Dendritic cell treated with granulocyte-macrophage colony-stimulating factor and Interleukin-4, amounts not matched to agents 40 ng/mL and 50 ng/mL, for 4 days (primary cell): ENCODE data around the gene GPR173.
A peak's percentile ranks its signal among the peaks of the same experiment; 100 is the strongest.

Experiments
- H3K27ac Mint-ChIP-seq: one replicate; pipeline ENCODE4 v1.8.0; 2022; ENCODE audit warnings: mild to moderate bottlenecking, mixed read lengths
- H3K27me3 Mint-ChIP-seq: one replicate; pipeline ENCODE4 v1.8.0; 2022; ENCODE audit warnings: mild to moderate bottlenecking, mixed read lengths
- H3K36me3 Mint-ChIP-seq: one replicate; pipeline ENCODE4 v1.8.0; 2022; ENCODE audit warnings: low read depth, mixed read lengths
- H3K4me1 Mint-ChIP-seq: one replicate; pipeline ENCODE4 v1.8.0; 2022; ENCODE audit warnings: low read depth, mixed read lengths
- H3K4me3 Mint-ChIP-seq: one replicate; pipeline ENCODE4 v1.8.0; 2022; ENCODE audit warnings: mild to moderate bottlenecking, moderate library complexity, mixed read lengths
- H3K9me3 Mint-ChIP-seq: one replicate; pipeline ENCODE4 v1.8.0; 2022; ENCODE audit warnings: mixed read lengths
- intact Hi-C: fragments of 100-400 bp; cut with micrococcal nuclease; formaldehyde crosslinking; loops from one replicate; pipeline ENCODE4 v1.15.0; 2022

The GPR173 gene

GRCh38 chrX:53089224-53089842 is 40.7 kb downstream of the GPR173 start:
- H3K27me3 Mint-ChIP-seq: peaks cover 11% of the 10 kb centered on the region
- H3K36me3 Mint-ChIP-seq: peaks cover 29% of the 10 kb centered on the region
- no peaks in the 10 kb centered on the region for H3K9me3 Mint-ChIP-seq
- intact Hi-C loops: loop anchor here (2.0 kb wide), 1 partner anchor 19 kb away; no protein-coding TSS in a partner anchor
- H3K4me1 Mint-ChIP-seq: peaks cover 19% of the 10 kb centered on the region
- peak overlapping the region; percentile 47 for H3K27ac Mint-ChIP-seq
- H3K4me3 Mint-ChIP-seq: no peak overlapping the region

DNA sequence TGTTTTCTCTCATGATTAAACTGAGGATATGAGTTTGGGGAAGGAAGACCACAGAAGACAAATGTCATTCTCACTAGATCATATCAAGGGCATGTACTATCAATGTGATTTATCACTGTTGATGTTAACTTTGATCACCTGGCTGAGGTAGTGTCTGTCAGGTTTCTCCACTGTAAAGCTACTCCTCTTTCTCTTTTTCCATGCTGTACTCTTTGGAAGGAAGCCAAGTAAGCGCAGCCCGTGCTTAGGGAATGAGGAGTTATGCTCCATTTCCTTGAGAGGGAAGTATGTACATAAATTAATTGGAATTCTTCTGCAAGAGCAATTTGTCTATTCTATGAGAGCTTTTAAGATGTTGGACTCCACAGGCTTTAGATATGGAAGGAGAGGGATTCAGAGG is 41.3 kb downstream of the GPR173 start:
- H3K4me3 Mint-ChIP-seq: no peak overlapping the region
- intact Hi-C loops: loop anchor here (2.0 kb wide), 1 partner anchor 19 kb away; no protein-coding TSS in a partner anchor
- H3K27me3 Mint-ChIP-seq: peaks cover 11% of the 10 kb centered on the region
- H3K36me3 Mint-ChIP-seq: peaks cover 23% of the 10 kb centered on the region
- H3K4me1 Mint-ChIP-seq: peaks cover 23% of the 10 kb centered on the region
- no peak overlapping the region for H3K27ac Mint-ChIP-seq
- H3K9me3 Mint-ChIP-seq: no peaks in the 10 kb centered on the region

DNA sequence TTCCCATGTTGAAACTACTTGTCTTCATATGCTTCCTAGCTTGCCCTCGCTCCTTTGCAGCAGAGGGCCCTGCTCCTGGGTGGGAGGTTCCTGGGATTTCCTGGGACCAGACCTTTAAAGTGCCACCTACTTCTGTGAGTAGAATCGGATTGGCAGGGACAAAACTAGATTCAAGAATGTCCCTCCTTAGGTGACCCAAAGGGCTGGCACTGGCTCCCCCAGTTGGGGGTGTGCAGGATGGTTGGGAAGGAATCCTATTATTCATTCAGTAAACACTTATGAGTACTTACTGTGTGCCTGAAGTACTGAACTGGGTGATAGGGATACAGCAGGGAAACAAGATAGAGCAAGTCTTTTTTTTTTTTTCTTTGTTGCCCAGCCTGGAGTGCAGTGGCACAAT is 42.8 kb downstream of the GPR173 start:
- Mint-ChIP-seq H3K27ac (no peak overlapping the region), H3K27me3 (peaks cover 11% of the 10 kb centered on the region), H3K4me1 (peaks cover 27% of the 10 kb centered on the region), H3K4me3 (no peak overlapping the region), H3K36me3 (peaks cover 9% of the 10 kb centered on the region), H3K9me3 (no peaks in the 10 kb centered on the region)
- intact Hi-C loops: no loop called here

DNA sequence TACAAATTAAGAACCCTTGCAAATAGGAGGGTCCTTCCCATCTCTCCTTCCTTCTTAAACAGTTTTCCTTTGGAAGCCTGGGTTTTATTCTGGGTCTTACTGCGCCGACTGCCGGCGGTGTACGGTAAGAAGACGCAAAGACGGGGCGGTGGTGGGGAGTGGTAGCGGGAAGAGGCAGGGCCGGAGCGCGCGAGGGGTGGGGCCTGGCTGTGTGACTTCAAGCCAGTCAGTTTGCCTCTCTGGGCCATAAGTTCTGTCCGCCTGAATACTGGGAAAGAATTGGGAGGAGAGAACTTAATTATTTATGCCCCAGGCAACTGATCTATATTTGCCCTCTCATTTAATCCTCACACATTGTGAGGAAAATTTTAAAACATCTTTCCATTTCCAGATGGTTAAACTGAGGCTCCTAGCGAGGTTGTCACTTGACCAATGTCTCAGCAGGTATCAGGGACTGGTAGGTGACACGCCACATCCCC is 44.6 kb downstream of the GPR173 start:
- Mint-ChIP-seq H3K9me3 (no peaks in the 10 kb centered on the region), H3K27ac (peak overlapping the region; percentile 94), H3K4me1 (peaks cover 17% of the 10 kb centered on the region), H3K36me3 (peaks cover 6% of the 10 kb centered on the region), H3K4me3 (peak overlapping the region; percentile 91), H3K27me3 (peaks cover 7% of the 10 kb centered on the region)
- intact Hi-C loops: loop anchor here (1.0 kb wide), 1 partner anchor 11 kb away; the partner anchor contains the start of gene TSPYL2

DNA sequence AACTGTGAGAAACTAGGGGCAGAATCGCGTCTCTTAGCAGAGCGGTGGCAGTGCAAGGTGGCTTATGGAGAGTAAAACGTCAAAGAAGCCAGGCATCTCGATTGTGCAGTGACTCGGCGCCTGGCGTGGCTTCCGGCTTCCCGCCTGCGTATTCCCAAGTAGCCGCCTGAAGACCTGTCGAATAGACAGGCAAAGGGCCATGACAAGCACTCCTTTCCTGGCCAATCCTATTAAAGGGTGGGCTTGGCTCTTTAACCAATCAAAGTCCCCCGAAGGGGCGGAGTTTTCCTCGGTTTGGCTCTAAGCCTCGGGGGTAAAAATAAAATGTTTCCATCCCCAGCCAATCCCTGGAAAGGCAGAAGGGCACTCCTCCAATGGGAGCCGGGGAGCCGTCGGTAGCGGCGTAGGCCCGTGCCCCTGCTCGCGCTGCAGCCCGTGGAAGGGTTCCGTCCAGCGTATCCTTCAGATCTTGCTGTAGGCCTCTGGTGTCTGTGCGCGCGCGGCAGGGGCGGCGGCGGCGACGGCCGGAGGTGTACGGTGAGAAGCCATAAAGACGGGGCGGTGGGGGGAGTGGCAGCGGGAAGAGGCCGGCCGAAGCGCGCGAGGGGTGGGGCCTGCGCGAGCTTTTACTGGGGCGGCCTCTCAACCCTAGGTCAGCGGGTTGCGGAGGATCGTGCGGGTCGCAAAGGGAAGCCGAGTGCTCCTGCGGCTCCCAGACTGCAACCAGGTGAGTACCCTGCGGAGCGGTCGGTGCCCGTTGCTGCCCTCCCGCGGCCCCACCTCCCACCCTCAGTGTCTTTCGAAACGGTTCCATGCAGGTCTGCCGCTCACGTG is 45.4 kb downstream of the GPR173 start, which contains the start of gene KANTR:
TSS of gene KANTR (plus strand) at position 395 of the 834 bp plus-strand sequence. CDS start 30,131 bp downstream, outside the sequence.
- Mint-ChIP-seq H3K36me3 (peaks cover 12% of the 10 kb centered on the region), H3K4me3 (peak within 1 kb of the TSS; percentile 91), H3K27ac (peak within 1 kb of the TSS; percentile 94), H3K4me1 (peaks cover 10% of the 10 kb centered on the region), H3K27me3 (peaks cover under 1% of the 10 kb centered on the region), H3K9me3 (no peaks in the 10 kb centered on the region)
- intact Hi-C loops: loop anchor here (1.0 kb wide), 1 partner anchor 12 kb away; the partner anchor contains the start of gene TSPYL2

- H3K4me3 Mint-ChIP-seq: peak overlapping the region; percentile 91
- peaks cover 8% of the 10 kb centered on the region for H3K4me1 Mint-ChIP-seq
- H3K27me3 Mint-ChIP-seq: no peaks in the 10 kb centered on the region
- H3K9me3 Mint-ChIP-seq: no peaks in the 10 kb centered on the region
- intact Hi-C loops: no loop called here
- H3K36me3 Mint-ChIP-seq: peaks cover 18% of the 10 kb centered on the region
- H3K27ac Mint-ChIP-seq: peak overlapping the region; percentile 94
Measured at GRCh38 chrX:53094582-53094905, 46.0 kb downstream of the GPR173 start.

- H3K27me3 Mint-ChIP-seq: no peaks in the 10 kb centered on the region
- H3K9me3 Mint-ChIP-seq: no peaks in the 10 kb centered on the region
- H3K36me3 Mint-ChIP-seq: peaks cover 28% of the 10 kb centered on the region
- peaks cover 8% of the 10 kb centered on the region for H3K4me1 Mint-ChIP-seq
- H3K4me3 Mint-ChIP-seq: no peak overlapping the region
- intact Hi-C loops: no loop called here
- no peak overlapping the region for H3K27ac Mint-ChIP-seq
Measured at GRCh38 chrX:53095796-53096195, 47.2 kb downstream of the GPR173 start.

DNA sequence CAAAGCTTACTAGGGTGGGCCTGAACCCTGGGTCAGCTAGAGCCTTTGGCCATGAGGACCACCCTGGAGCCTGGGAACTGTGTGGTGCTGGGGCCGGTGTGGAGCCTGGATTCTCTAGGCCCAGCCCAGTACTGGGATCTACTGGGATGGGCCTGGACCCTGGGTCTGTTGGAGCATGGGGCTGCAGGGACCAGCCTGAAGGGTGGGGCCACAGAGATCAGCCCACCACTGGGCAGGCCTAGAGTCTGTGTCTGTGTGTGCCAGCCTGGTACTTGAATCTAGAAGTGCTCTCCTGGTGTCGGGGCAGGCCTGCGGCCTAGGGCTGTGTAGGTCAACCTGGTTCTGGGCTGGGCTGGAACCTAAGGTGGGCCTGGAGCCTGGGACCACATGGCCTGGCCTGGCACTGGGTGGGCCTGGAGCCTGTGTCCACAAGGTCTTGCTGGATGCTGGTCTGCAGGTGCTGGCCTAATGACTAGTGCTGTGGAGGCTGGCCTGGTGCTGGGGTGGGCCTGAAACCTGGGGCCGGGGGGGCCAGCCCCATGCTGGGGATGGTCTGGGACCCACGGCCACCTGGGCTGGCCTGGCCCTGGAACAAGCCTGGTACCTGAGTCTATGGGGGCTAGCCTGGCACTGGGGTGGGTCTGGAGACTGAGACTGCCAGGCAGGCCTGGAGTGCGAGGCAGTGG is 66.4 kb downstream of the GPR173 start:
- Mint-ChIP-seq H3K27me3 (no peaks in the 10 kb centered on the region), H3K9me3 (no peaks in the 10 kb centered on the region), H3K27ac (no peak overlapping the region), H3K4me1 (peaks cover 8% of the 10 kb centered on the region), H3K4me3 (no peak overlapping the region), H3K36me3 (peaks cover 18% of the 10 kb centered on the region)
- intact Hi-C loops: no loop called here

DNA sequence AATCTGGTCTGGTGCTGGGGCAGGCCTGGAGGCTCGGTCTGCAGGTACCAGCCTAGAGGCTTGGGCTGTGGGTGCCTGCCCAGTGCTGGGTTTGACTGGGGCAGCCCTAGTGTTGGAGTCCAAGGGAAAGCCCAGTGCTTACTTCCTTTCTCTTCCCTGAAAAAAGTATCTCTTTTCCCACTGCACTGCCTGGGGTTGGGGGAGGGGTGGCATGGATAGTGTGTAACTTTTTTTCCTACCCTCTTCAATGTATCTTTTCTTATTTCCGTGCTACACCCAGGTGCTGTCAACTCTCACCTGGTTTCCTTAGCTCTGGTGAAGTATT is 66.9 kb downstream of the GPR173 start:
- peaks cover 8% of the 10 kb centered on the region for H3K4me1 Mint-ChIP-seq
- H3K27ac Mint-ChIP-seq: peak overlapping the region; percentile 33
- H3K27me3 Mint-ChIP-seq: no peaks in the 10 kb centered on the region
- intact Hi-C loops: no loop called here
- no peaks in the 10 kb centered on the region for H3K9me3 Mint-ChIP-seq
- H3K36me3 Mint-ChIP-seq: peaks cover 18% of the 10 kb centered on the region
- H3K4me3 Mint-ChIP-seq: no peak overlapping the region

GRCh38 chrX:53116101-53116500 is 67.5 kb downstream of the GPR173 start:
- Mint-ChIP-seq H3K4me3 (no peak overlapping the region), H3K4me1 (peaks cover 8% of the 10 kb centered on the region), H3K9me3 (no peaks in the 10 kb centered on the region), H3K27me3 (no peaks in the 10 kb centered on the region), H3K36me3 (peaks cover 18% of the 10 kb centered on the region), H3K27ac (peak overlapping the region; percentile 33)
- intact Hi-C loops: no loop called here

DNA sequence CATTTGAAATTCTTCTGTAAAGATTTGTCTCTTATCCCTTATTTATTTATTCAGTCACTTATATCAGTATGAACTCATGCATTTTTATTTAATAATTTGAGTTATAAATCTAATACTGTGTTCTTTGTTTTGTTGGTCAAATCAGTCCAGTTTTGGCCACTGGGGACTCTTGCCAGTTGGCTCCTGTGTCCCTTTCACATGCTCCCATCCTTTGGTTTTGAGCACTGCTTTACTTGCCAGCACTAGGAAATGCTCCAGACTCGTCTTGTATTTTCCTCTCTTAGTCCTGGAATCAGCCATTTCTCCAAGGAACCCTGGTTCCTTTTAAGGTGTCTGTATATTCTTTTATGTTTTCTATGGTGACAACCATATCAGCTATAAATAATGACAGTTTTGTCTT is 73.4 kb downstream of the GPR173 start:
- H3K27me3 Mint-ChIP-seq: no peaks in the 10 kb centered on the region
- no peak overlapping the region for H3K27ac Mint-ChIP-seq
- H3K4me1 Mint-ChIP-seq: no peaks in the 10 kb centered on the region
- H3K9me3 Mint-ChIP-seq: no peaks in the 10 kb centered on the region
- intact Hi-C loops: no loop called here
- H3K36me3 Mint-ChIP-seq: peaks cover 8% of the 10 kb centered on the region
- H3K4me3 Mint-ChIP-seq: no peak overlapping the region

DNA sequence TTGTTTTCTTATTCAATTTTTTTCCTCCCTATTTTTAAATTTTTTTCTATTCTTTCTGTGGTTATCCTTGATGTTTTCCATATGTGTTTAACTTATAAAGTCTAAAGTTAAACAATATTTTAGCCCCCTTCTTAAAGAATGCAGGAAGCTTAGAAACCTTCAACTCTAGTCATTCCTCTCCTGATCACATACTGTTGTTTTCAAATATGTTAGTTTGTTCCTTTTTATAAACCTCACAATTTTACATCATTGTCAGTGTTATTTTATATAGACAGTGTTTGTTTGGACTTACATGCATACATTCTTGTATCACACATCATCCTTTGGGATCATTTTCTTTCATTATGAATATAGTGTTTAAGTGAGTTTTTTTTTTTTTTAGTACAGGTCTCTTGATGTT is 76.9 kb downstream of the GPR173 start:
- Mint-ChIP-seq H3K27ac (no peak overlapping the region), H3K4me3 (no peak overlapping the region), H3K9me3 (no peaks in the 10 kb centered on the region), H3K4me1 (no peaks in the 10 kb centered on the region), H3K27me3 (no peaks in the 10 kb centered on the region), H3K36me3 (peaks cover 8% of the 10 kb centered on the region)
- intact Hi-C loops: no loop called here

GRCh38 chrX:53126377-53126776 is 77.8 kb downstream of the GPR173 start:
- H3K36me3 Mint-ChIP-seq: peaks cover 14% of the 10 kb centered on the region
- H3K9me3 Mint-ChIP-seq: no peaks in the 10 kb centered on the region
- no peak overlapping the region for H3K27ac Mint-ChIP-seq
- no peaks in the 10 kb centered on the region for H3K4me1 Mint-ChIP-seq
- intact Hi-C loops: no loop called here
- H3K27me3 Mint-ChIP-seq: no peaks in the 10 kb centered on the region
- H3K4me3 Mint-ChIP-seq: no peak overlapping the region
